AG08396 (cell line): Measurements from ENCODE around the gene ACAP2.
"Not testable (repeated sequence)": the region's sequence is repeated elsewhere in the genome, so short reads cannot be mapped to it uniquely, and the experiment has no call there.

Source experiments
- DNase-seq: peaks from one replicate; pipeline ENCODE4 v3.0.0; 2012; ENCODE audit warnings: low spot score, mixed read lengths

Gene ACAP2

GRCh38 chr3:195245531-195245951 is 197.3 kb downstream of the ACAP2 start:
- DNase-seq: no peak

- no peak for DNase-seq
Measured at GRCh38 chr3:195241592-195242355, 201.0 kb downstream of the ACAP2 start.

- DNase-seq: no peak
Measured at GRCh38 chr3:195240939-195241338, 201.9 kb downstream of the ACAP2 start.

- no peak for DNase-seq
Measured at GRCh38 chr3:195240171-195240701, 202.6 kb downstream of the ACAP2 start.

- DNase-seq: no peak
Measured at GRCh38 chr3:195239121-195239520, 203.7 kb downstream of the ACAP2 start.

GRCh38 chr3:195238586-195239118 is 204.2 kb downstream of the ACAP2 start:
- no peak for DNase-seq

GRCh38 chr3:195238081-195238571 is 204.7 kb downstream of the ACAP2 start:
- DNase-seq: no peak

GRCh38 chr3:195236801-195237570 is 205.8 kb downstream of the ACAP2 start:
- DNase-seq: no peak

- no peak for DNase-seq
Measured at GRCh38 chr3:195236076-195236798, 206.6 kb downstream of the ACAP2 start.

- DNase-seq: no peak
Measured at GRCh38 chr3:195230244-195230643, 212.6 kb downstream of the ACAP2 start.

GRCh38 chr3:195228886-195229285 is 213.9 kb downstream of the ACAP2 start:
- not testable (repeated sequence) for DNase-seq

- no peak for DNase-seq
Measured at GRCh38 chr3:195227871-195228270, 214.9 kb downstream of the ACAP2 start.

GRCh38 chr3:195226900-195227447 is 215.8 kb downstream of the ACAP2 start:
- DNase-seq: peak; percentile 42

GRCh38 chr3:195226445-195226844 is 216.4 kb downstream of the ACAP2 start:
- no peak for DNase-seq

GRCh38 chr3:195224980-195225580 is 217.7 kb downstream of the ACAP2 start:
- no peak for DNase-seq
